Measurements from ENCODE around the gene XYLT2. TPM values are rescaled to one million over a fixed set of nuclear protein-coding genes. Genes with fewer than 3 reads are reported as not detected.

The XYLT2 gene
- total and polyA plus RNA-seq, 2 of the 8 experiments (the other 6 are each of a cell fraction or from before 2014, with no cell fraction given) = 28.0 to 29.9 TPM

DNA sequence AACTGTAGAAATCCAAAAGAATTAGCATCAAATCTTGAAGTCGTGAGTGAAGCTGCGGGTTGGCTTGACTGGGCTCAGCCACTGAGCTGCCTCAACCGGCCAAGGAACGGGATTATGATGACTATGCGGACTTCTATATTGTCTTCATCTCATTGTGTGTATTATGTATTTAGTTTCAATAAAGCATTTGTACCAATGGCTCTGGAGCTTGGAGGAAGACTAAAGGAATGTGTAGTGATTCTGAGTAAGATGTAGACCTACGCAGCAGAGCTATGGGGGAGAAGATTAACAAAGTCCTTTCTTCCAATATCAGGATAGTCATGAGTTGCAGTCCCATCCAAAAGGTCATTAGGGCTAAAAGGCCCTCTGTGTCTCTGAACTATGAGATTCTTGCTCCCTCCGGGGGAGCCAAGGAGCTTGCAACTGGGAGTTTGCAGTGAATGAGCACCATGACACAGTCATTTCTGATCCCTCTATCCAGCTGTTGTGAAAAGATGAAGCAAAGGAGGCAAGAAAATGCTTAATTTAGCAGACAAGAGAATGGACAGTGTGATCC lies 35.4 kb downstream of the XYLT2 start:
- no peak overlapping the region for H2BK12ac ChIP-seq (ENCODE audit: low read depth, low read length)
- FAIRE-seq (no peak), DNase-seq (ENCODE audit: low read depth in 1 of 2, low spot score in 2 of 2) (no peak)
- H3K23ac ChIP-seq (ENCODE audit: insufficient read length) = no peak overlapping the region
- no peak overlapping the region for H2BK20ac ChIP-seq (ENCODE audit: low read length)
- H2BK120ac ChIP-seq (replicated peaks; ENCODE audit: low read depth, low read length) = no peak overlapping the region
- H3K36me3 ChIP-seq (ENCODE audit: control insufficient read depth in 2 of 4, insufficient read depth in 4 of 4, low read length in 3 of 4) = peaks cover 23 to 72% (median 49%) of the 10 kb centered on the region in 4 experiments; a peak in 7 of 8 replicates
- no peaks in the 10 kb centered on the region for H3K79me1 ChIP-seq (ENCODE audit: low read depth, low read length)
- H3K14ac ChIP-seq (ENCODE audit: insufficient read length) = no peak overlapping the region
- no peak overlapping the region for H4K8ac ChIP-seq (ENCODE audit: extremely low read depth, insufficient read depth, low read length)
- H2AFZ ChIP-seq (ENCODE audit: low read length) = no peak overlapping the region
- ChIA-PET POLR2A (ENCODE audit: partially characterized antibody) (interaction anchor here (1.0 to 27.4 kb wide), 8 partner anchors 9 to 208 kb away, joined by 3 to 313 read pairs (median 4); partner anchors contain the start of genes EME1, LRRC59, MRPL27 and XYLT2), CTCF (ENCODE audit: partially characterized antibody) (interaction anchor here (1.1 to 7.0 kb wide), 8 partner anchors 10 to 181 kb away, joined by 3 to 51 read pairs (median 5); partner anchors contain the start of gene LRRC59)
- H3K4me1 ChIP-seq (replicated peaks in 1 of 4; ENCODE audit: control insufficient read depth in 3 of 4, insufficient read depth in 4 of 4, low read length in 3 of 4) = no peaks in the 10 kb centered on the region
- no peak overlapping the region for H4K5ac ChIP-seq (ENCODE audit: insufficient read length, low read depth, low read length)
- H4K91ac ChIP-seq (replicated peaks; ENCODE audit: insufficient read length, low read length) = no peak overlapping the region
- H3K79me2 ChIP-seq (ENCODE audit: control insufficient read depth in 1 of 2, insufficient read depth in 2 of 2, low read length in 2 of 2) = no peaks in the 10 kb centered on the region
- H3K4me2 ChIP-seq (ENCODE audit: insufficient read depth in 1 of 2, low read depth in 2 of 2, low read length in 2 of 2) = no peak overlapping the region
- no peak overlapping the region for H3K9ac ChIP-seq (replicated peaks in 1 of 4; ENCODE audit: extremely low read depth in 1 of 4, low read depth in 3 of 4, low read length in 3 of 4)
- H3K4me3 ChIP-seq (ENCODE audit: extremely low read depth in 1 of 4, insufficient read depth in 2 of 4, low read depth in 3 of 4, low read length in 4 of 4) = no peak overlapping the region
- H3K27me3 ChIP-seq (replicated peaks in 1 of 4; ENCODE audit: control insufficient read depth in 3 of 4, extremely low read depth in 1 of 4, insufficient read depth in 3 of 4, low read length in 3 of 4) = no peaks in the 10 kb centered on the region
- no peak overlapping the region for H3K18ac ChIP-seq (ENCODE audit: extremely low read depth, low read length)
- no peak overlapping the region for H3K56ac ChIP-seq (replicated peaks; ENCODE audit: insufficient read length, low read depth, low read length)
- H3K27ac ChIP-seq (ENCODE audit: low read depth, low read length) = no peak overlapping the region
- H3K23me2 ChIP-seq (ENCODE audit: low read depth, low read length) = no peaks in the 10 kb centered on the region
- no peak overlapping the region for H2BK15ac ChIP-seq (ENCODE audit: low read length)
- H2BK5ac ChIP-seq (ENCODE audit: low read depth, low read length) = no peak overlapping the region
- H3K9me3 ChIP-seq (ENCODE audit: insufficient read depth in 2 of 2, low read depth in 1 of 2, low read length in 1 of 2) = no peaks in the 10 kb centered on the region
- H4K20me1 ChIP-seq (replicated peaks in 1 of 2; ENCODE audit: control insufficient read depth in 1 of 2, insufficient read depth in 2 of 2, low read length in 2 of 2) = no peaks in the 10 kb centered on the region
- no peak overlapping the region for H3K4ac ChIP-seq (replicated peaks; ENCODE audit: insufficient read length, low read depth, low read length)
- TF ChIP-seq POLR2A (IDR thresholded peaks at IDR 0.05; ENCODE audit: control extremely low read depth in 1 of 2, low read depth in 2 of 2, low read length in 2 of 2) = no peak
- WGBS, 2 experiments (ENCODE audit: extremely low coverage in 1 of 2, insufficient coverage in 1 of 2, insufficient read length in 1 of 2, insufficient replicate concordance in 2 of 2, low coverage in 1 of 2, low lambda C conversion rate in 2 of 2, missing lambda C conversion rate in 1 of 2) = 91% methylated on average over 7 of the region's 7 CpGs; no CpG with 5 or more reads in 1 of the 2 experiments
- no peak overlapping the region for H2AK5ac ChIP-seq (ENCODE audit: low read depth, low read length)
